Loucy (cell line): ENCODE data around the gene NFATC1.

Source experiments
- EZH2phosphoT487 ChIP-seq: fragments of 200-600 bp; IDR thresholded peaks from 2 replicates; pipeline ENCODE4 v1.6.1; 2018; ENCODE audit warnings: antibody characterized with exemption, mild to moderate bottlenecking, moderate library complexity, borderline replicate concordance
- TF ChIP-seq, protein P1 (sequence below): fragments of 200-600 bp; sonication (generic); conservative IDR thresholded peaks from 2 replicates; pipeline ENCODE4 v1.5.1; 2014; ENCODE audit warnings: mild to moderate bottlenecking, antibody characterized with exemption, low read length

DNA sequence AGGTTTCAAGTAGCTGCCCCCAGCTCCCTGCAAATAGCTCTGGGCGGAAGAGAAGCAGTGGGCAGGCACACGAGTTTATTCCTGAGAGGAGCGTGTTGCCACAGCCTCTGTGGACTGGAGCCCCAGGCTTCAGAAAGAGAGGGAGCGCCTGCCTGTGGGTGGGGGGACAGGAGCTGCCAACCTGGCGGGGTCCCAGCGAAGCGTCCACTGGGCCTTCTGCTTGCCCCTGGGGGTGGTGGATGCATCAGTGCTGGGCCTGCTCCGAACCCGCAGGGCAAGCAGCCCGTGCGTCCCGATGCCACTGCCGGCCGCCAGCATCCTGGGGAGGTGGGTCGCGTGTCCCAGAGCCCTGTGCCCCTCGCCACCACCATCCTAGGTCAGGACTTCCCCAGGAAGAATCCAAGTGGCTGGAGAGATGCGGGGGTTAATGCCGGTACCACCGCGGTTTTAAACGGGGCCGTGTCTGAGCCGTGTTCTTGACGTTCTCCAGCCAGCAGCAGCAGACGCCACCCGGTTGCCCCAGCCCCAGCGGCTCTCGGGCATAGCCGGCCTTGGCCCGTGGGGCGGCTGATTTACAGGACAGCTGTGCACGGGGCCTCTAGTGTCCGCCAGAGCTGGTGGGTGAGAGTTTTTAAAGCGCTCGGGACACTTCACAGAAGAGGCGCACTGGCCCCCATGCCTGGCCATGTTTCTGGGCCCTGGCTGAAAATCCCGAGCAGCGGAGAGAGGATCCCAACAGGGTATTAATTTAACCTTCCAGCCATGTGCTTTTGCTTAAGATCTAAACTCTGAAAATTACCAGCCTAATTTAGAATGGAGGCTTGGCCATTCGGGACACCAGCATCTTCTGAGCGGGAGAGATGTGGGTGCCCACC lies 84.7 kb downstream of the NFATC1 start:
- TF ChIP-seq, protein P1, sequence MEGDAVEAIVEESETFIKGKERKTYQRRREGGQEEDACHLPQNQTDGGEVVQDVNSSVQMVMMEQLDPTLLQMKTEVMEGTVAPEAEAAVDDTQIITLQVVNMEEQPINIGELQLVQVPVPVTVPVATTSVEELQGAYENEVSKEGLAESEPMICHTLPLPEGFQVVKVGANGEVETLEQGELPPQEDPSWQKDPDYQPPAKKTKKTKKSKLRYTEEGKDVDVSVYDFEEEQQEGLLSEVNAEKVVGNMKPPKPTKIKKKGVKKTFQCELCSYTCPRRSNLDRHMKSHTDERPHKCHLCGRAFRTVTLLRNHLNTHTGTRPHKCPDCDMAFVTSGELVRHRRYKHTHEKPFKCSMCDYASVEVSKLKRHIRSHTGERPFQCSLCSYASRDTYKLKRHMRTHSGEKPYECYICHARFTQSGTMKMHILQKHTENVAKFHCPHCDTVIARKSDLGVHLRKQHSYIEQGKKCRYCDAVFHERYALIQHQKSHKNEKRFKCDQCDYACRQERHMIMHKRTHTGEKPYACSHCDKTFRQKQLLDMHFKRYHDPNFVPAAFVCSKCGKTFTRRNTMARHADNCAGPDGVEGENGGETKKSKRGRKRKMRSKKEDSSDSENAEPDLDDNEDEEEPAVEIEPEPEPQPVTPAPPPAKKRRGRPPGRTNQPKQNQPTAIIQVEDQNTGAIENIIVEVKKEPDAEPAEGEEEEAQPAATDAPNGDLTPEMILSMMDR = no peak
- no peak for TF ChIP-seq EZH2phosphoT487
